ENCODE data around the gene IQGAP2. TPM values are rescaled to one million over a fixed set of nuclear protein-coding genes. Genes with fewer than 3 reads are reported as not detected.

The IQGAP2 gene
- total RNA-seq, 1 experiment from 2014 or later: 0.59 TPM

- TF ChIP-seq REST (IDR thresholded peaks at IDR 0.05; ENCODE audit: insufficient read depth in 1 of 2, low read depth in 2 of 2, low read length in 1 of 2): no peak
- TF ChIP-seq POLR2AphosphoS5 (IDR thresholded peaks at IDR 0.05; ENCODE audit: low read depth, low read length): no peak
- TF ChIP-seq CTCF (IDR thresholded peaks at IDR 0.05): no peak
- TF ChIP-seq SIN3A (IDR thresholded peaks at IDR 0.05; ENCODE audit: borderline replicate concordance, insufficient read depth, low read depth, low read length): no peak
- TF ChIP-seq TCF7L2 (IDR thresholded peaks at IDR 0.05; ENCODE audit: low read depth, low read length): no peak
- CTCF ChIA-PET: no interaction called here
- Histone ChIP-seq H3K4me3 (ENCODE audit: low read depth in 2 of 2, low read length in 2 of 2) (no peak overlapping the region), H3K27ac (ENCODE audit: low read length) (no peak overlapping the region), H3K4me1 (ENCODE audit: control insufficient read depth, insufficient read depth, low read length) (no peaks in the 10 kb centered on the region), H3K36me3 (ENCODE audit: control insufficient read depth, insufficient read depth, low read length) (no peaks in the 10 kb centered on the region), H3K9me3 (ENCODE audit: control insufficient read depth, insufficient read depth, low read depth, low read length) (no peaks in the 10 kb centered on the region), H3K27me3 (ENCODE audit: control insufficient read depth, insufficient read depth, low read length) (peaks cover 6% of the 10 kb centered on the region)
- in situ Hi-C loops (cut with HindIII; ENCODE audit: low pct_unique_long_range_greater_than_20kb, low sequenced_read_pairs) (no loop called here), intact Hi-C loops (cut with micrococcal nuclease; ENCODE audit: unreplicated experiment) (no loop called here)
- ATAC-seq: no peak
- DNase-seq (ENCODE audit: low read depth, low spot score): no peak
- BruUV-seq (replicated peaks): no TSS peak
- POLR2A ChIA-PET: no interaction called here
Observed at GRCh38 chr5:76497986-76498717, 95.1 kb downstream of the IQGAP2 start.

GRCh38 chr5:76499507-76500161 lies 96.5 kb downstream of the IQGAP2 start:
- ATAC-seq (no peak), DNase-seq (ENCODE audit: low read depth, low spot score) (no peak)
- Histone ChIP-seq H3K4me3 (ENCODE audit: low read depth in 2 of 2, low read length in 2 of 2) (no peak overlapping the region), H3K4me1 (ENCODE audit: control insufficient read depth, insufficient read depth, low read length) (no peaks in the 10 kb centered on the region), H3K27me3 (ENCODE audit: control insufficient read depth, insufficient read depth, low read length) (peaks cover 8% of the 10 kb centered on the region), H3K36me3 (ENCODE audit: control insufficient read depth, insufficient read depth, low read length) (no peaks in the 10 kb centered on the region), H3K9me3 (ENCODE audit: control insufficient read depth, insufficient read depth, low read depth, low read length) (no peaks in the 10 kb centered on the region), H3K27ac (ENCODE audit: low read length) (no peak overlapping the region)
- intact Hi-C loops (cut with micrococcal nuclease; ENCODE audit: unreplicated experiment) (no loop called here), in situ Hi-C loops (cut with HindIII; ENCODE audit: low pct_unique_long_range_greater_than_20kb, low sequenced_read_pairs) (no loop called here)
- ChIA-PET CTCF (no interaction called here), POLR2A (no interaction called here)
- BruUV-seq (replicated peaks): no TSS peak
- no peak for TF ChIP-seq TCF7L2 (IDR thresholded peaks at IDR 0.05; ENCODE audit: low read depth, low read length)
- TF ChIP-seq POLR2AphosphoS5 (IDR thresholded peaks at IDR 0.05; ENCODE audit: low read depth, low read length): no peak
- no peak for TF ChIP-seq REST (IDR thresholded peaks at IDR 0.05; ENCODE audit: insufficient read depth in 1 of 2, low read depth in 2 of 2, low read length in 1 of 2)
- no peak for TF ChIP-seq SIN3A (IDR thresholded peaks at IDR 0.05; ENCODE audit: borderline replicate concordance, insufficient read depth, low read depth, low read length)
- TF ChIP-seq CTCF (IDR thresholded peaks at IDR 0.05): no peak
